Bronchial epithelial cell (primary cell): ENCODE measurements around the gene CPXM2. TPM values are rescaled to one million over a fixed set of nuclear protein-coding genes. Genes with fewer than 3 reads are reported as not detected.
A peak's percentile ranks its signal among the peaks of the same experiment; 100 is the strongest.

ENCODE experiments used
- DNase-seq: peaks from one replicate; pipeline ENCODE4 v3.0.0-alpha.2; 2010; ENCODE audit warnings: low read depth
- FAIRE-seq: peaks from 2 replicates; lab custom pipeline; 2011; peaks lifted over from hg19 to GRCh38; lab: Jason Lieb, UNC
- H3K27me3 ChIP-seq: 2 replicates; pipeline ENCODE4 v1.5.1; 2011; ENCODE audit warnings: low read length; ENCODE audit not compliant: control insufficient read depth, insufficient read depth
- H3K36me3 ChIP-seq: 2 replicates; pipeline ENCODE4 v1.5.1; 2011; ENCODE audit warnings: low read length; ENCODE audit not compliant: control insufficient read depth, insufficient read depth
- H3K4me3 ChIP-seq: 2 replicates; pipeline ENCODE4 v1.5.1; 2011; ENCODE audit warnings: mild to moderate bottlenecking, low read depth, low read length, control low read depth
- total RNA-seq: library from RNA; depleted of rRNA; stranded (reverse); fragments of >200 nt; gene quantifications from 2 replicates; pipeline ENCODE4 v1.2.1, GENCODE V29; 2014
- TF ChIP-seq, protein P1 (sequence below): IDR thresholded peaks from 2 replicates; pipeline ENCODE4 v1.5.1; 2011; ENCODE audit warnings: mild to moderate bottlenecking, moderate library complexity, low read length, control low read depth, inconsistent platforms; ENCODE audit not compliant: insufficient read depth, severe bottlenecking

CPXM2 gene
- total RNA-seq, 1 donor from 2014 or later, result 0.26 TPM

DNA sequence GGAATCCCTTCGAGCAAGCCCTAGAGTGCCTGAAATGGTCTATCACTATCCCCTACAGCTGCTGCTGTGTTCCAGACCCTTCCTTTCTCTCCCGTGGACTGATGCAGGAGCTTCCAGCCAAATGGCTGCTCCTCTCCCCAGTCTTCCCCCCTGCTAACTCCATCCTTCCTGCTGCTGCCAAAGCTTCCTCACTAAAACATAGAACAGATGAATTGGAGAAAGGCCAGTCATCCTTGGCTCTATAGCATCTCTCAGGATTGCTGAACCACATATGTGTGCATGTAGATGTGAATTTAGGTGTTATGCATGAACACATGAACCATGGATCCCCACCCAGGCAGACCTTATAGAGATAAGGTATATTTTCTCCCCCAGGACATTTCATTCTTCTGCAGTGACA, 164.8 kb downstream of the CPXM2 start:
- Histone ChIP-seq H3K27me3 (no peaks in the 10 kb centered on the region), H3K4me3 (no peak overlapping the region), H3K36me3 (no peaks in the 10 kb centered on the region)
- DNase-seq (no peak), FAIRE-seq (no peak)
- TF ChIP-seq, protein P1, sequence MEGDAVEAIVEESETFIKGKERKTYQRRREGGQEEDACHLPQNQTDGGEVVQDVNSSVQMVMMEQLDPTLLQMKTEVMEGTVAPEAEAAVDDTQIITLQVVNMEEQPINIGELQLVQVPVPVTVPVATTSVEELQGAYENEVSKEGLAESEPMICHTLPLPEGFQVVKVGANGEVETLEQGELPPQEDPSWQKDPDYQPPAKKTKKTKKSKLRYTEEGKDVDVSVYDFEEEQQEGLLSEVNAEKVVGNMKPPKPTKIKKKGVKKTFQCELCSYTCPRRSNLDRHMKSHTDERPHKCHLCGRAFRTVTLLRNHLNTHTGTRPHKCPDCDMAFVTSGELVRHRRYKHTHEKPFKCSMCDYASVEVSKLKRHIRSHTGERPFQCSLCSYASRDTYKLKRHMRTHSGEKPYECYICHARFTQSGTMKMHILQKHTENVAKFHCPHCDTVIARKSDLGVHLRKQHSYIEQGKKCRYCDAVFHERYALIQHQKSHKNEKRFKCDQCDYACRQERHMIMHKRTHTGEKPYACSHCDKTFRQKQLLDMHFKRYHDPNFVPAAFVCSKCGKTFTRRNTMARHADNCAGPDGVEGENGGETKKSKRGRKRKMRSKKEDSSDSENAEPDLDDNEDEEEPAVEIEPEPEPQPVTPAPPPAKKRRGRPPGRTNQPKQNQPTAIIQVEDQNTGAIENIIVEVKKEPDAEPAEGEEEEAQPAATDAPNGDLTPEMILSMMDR, result no peak

DNA sequence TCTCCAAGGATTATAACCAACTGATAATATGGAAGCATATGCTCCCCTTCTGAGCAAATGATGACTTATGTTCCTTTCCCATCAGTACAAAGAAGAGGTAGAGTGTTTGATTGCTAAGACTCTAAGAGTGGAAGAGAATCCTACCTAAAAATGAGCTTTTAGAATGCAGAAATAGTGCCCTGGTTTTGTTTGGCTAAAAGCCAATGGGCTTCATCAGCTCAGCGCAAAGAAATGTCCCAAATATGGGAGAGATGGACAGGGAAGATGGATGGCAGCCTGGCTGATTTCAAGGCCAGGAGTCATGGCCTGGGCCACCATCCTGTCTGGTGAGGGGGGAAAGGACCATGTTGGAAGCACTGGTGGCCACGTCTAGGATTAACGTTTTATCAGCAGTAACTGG, 165.2 kb downstream of the CPXM2 start:
- TF ChIP-seq, protein P1, result no peak

DNA sequence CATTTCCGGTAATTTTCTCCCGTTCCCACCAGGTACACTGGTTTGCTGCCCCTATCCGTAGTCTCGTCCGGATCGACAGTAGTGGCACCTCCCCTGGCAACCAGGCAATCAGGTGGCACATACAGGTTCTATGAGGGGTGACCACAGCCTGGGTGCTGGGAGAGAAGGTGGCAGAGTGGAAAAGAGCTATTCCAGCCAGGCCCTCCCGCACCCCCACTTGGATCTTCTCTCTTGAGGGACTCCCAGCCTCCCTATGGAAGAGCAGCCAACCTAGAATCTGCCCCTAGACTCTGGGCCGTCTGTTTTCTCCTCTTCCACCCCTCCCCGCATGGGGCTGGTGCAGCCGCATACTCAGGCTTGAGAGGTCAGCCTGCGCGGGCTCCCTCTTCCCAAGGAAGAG, 166.9 kb downstream of the CPXM2 start:
- TF ChIP-seq, protein P1, result no peak
- DNase-seq (no peak), FAIRE-seq (no peak)
- no peaks in the 10 kb centered on the region for H3K36me3 ChIP-seq
- H3K27me3 ChIP-seq, result no peaks in the 10 kb centered on the region
- no peak overlapping the region for H3K4me3 ChIP-seq

More for the DNA sequence above, 165.2 kb downstream of the CPXM2 start:
- no peak overlapping the region for H3K4me3 ChIP-seq
- FAIRE-seq (no peak), DNase-seq (no peak)
- no peaks in the 10 kb centered on the region for H3K36me3 ChIP-seq
- no peaks in the 10 kb centered on the region for H3K27me3 ChIP-seq

DNA sequence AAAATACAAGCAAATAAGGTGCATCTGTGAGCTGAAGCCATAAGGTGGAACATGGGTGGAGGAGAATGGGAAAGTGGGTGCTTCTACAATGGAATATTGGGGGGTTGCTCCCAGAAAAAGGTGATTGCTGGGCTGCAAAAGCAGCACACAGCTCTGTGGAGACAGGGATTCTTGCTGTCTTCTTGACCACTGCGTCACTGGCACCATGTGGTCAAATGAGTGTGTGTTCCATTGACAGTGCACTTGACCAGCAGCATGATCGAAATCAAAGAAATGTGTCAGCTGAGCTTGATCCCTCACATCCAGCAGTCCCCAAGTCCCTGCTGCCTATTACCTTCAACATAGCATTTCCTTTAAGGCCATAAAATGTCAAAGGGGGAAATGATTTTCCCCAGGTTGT, 169.3 kb downstream of the CPXM2 start:
- TF ChIP-seq, protein P1, result no peak
- no peak for DNase-seq
- H3K36me3 ChIP-seq, result no peaks in the 10 kb centered on the region
- H3K4me3 ChIP-seq, result no peak overlapping the region
- no peaks in the 10 kb centered on the region for H3K27me3 ChIP-seq
- FAIRE-seq, result no peak

DNA sequence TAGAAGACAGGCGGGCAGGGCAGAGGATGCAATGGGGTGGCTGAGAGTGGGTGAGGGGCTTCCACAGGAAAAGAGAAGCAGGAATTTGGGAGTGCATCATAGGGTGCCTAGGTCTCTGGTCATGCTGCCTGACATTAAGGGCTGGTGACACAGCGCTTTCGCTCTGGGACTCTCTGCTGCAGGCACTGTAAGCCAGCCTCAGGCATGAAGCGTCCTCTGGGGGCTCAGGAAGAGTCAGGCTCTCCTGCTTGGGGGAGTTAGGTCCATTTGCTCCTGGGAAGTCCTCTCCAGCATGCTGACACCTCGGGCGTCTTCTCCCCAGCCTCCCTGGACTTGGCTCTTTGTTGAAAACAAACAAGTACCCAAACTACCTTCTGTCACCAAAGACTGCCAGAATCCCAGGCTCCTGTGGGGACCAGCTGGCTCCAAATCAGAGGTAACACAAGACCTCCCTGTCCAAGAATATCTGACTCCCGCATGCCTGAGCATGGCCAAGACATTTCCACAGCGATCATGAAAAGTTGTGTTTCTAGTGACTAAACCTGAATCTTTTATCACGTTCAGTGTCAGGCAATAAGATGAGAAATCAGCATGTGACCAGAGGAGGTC, 170.1 kb downstream of the CPXM2 start:
- FAIRE-seq (peak; percentile 18), DNase-seq (no peak)
- TF ChIP-seq, protein P1, result no peak
- no peak overlapping the region for H3K4me3 ChIP-seq
- no peaks in the 10 kb centered on the region for H3K27me3 ChIP-seq
- H3K36me3 ChIP-seq, result no peaks in the 10 kb centered on the region

DNA sequence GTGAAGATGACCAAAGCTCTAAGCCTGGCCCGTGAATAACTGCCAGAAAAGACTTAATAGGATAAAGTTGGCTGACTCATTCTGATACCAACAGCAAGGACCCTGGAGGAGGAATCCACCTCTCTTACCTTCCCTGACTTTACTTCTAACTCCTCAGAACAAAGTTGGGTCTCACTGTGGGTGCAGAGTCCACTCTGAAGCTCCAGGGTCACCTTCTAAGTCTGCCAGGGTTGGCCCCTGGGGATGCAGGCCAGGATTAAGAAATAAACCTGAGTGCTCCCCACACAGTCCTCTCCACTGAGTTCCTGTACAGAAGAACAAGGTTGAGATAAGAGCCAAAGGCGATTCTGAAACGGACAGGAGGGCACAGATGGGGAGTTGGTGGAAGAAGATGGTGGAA, 171.1 kb downstream of the CPXM2 start:
- no peak for DNase-seq
- H3K4me3 ChIP-seq, result no peak overlapping the region

More for the DNA sequence above, 171.1 kb downstream of the CPXM2 start:
- no peak for FAIRE-seq
- Histone ChIP-seq H3K27me3 (no peaks in the 10 kb centered on the region), H3K36me3 (no peaks in the 10 kb centered on the region)
- TF ChIP-seq, protein P1, result no peak
